ENCODE data around the gene PRSS21.

Gene PRSS21

GRCh38 chr16:2804728-2805127 lies 12.3 kb upstream of the PRSS21 start:
- H3K4me3 ChIP-seq (ENCODE audit: control insufficient read depth, low read depth, low read length), result no peak overlapping the region
- no peak for DNase-seq (ENCODE audit: low read depth)
- TF ChIP-seq, protein P1, sequence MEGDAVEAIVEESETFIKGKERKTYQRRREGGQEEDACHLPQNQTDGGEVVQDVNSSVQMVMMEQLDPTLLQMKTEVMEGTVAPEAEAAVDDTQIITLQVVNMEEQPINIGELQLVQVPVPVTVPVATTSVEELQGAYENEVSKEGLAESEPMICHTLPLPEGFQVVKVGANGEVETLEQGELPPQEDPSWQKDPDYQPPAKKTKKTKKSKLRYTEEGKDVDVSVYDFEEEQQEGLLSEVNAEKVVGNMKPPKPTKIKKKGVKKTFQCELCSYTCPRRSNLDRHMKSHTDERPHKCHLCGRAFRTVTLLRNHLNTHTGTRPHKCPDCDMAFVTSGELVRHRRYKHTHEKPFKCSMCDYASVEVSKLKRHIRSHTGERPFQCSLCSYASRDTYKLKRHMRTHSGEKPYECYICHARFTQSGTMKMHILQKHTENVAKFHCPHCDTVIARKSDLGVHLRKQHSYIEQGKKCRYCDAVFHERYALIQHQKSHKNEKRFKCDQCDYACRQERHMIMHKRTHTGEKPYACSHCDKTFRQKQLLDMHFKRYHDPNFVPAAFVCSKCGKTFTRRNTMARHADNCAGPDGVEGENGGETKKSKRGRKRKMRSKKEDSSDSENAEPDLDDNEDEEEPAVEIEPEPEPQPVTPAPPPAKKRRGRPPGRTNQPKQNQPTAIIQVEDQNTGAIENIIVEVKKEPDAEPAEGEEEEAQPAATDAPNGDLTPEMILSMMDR (IDR thresholded peaks at IDR 0.05; ENCODE audit: control insufficient read depth, insufficient read depth, low read depth, low read length, missing control alignments), result no peak

DNA sequence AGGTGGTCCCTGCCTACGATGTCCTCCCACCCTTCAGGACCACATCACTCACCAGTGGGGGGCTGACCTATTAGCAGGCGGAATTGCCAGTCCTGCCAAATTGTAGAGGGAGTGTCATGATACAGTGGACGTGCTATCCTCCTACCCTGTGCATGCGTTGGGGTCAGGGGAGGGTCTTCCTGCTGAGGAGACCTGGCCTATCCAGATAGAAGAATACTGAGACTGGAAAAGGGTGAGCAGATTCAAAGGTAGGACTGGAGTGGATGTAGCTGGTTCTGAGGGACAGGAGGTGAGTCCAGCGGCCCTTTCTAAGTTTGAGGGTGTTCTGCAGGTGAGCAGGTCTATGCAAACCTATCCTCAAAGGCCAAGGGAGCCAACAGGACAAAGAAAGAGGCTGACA lies 10.8 kb upstream of the PRSS21 start:
- H3K4me3 ChIP-seq (ENCODE audit: control insufficient read depth, low read depth, low read length), result no peak overlapping the region
- no peak for DNase-seq (ENCODE audit: low read depth)
- TF ChIP-seq, protein P1 (IDR thresholded peaks at IDR 0.05; ENCODE audit: control insufficient read depth, insufficient read depth, low read depth, low read length, missing control alignments), result no peak

DNA sequence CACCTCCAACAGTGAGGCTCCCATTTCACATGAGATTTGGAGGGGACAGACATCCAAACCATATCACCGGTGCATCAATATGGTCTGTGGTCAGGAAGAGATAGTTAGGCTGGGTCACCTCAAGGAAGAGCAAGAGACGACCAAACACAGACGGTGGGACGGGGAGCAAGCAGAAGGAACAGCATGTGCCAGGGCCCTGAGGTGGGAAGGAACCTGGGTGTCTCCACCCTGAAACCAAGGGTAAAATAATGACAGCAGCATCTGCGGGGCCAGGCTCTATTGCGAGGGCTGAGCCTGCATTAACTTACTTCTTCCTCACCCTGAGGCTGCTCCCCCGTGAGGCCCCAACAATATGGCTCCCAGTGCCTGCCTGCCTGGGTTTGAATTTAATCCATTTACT lies 8.9 kb upstream of the PRSS21 start:
- no peak overlapping the region for H3K4me3 ChIP-seq (ENCODE audit: control insufficient read depth, low read depth, low read length)
- TF ChIP-seq, protein P1 (IDR thresholded peaks at IDR 0.05; ENCODE audit: control insufficient read depth, insufficient read depth, low read depth, low read length, missing control alignments), result no peak
- no peak for DNase-seq (ENCODE audit: low read depth)

- DNase-seq (ENCODE audit: low read depth), result no peak
- no peak overlapping the region for H3K4me3 ChIP-seq (ENCODE audit: control insufficient read depth, low read depth, low read length)
- TF ChIP-seq, protein P1 (IDR thresholded peaks at IDR 0.05; ENCODE audit: control insufficient read depth, insufficient read depth, low read depth, low read length, missing control alignments), result no peak
These were observed 7.8 kb upstream of the PRSS21 start for GRCh38 chr16:2809149-2809760.

GRCh38 chr16:2810651-2811050 lies 6.4 kb upstream of the PRSS21 start:
- DNase-seq (ENCODE audit: low read depth), result no peak
- H3K4me3 ChIP-seq (ENCODE audit: control insufficient read depth, low read depth, low read length), result no peak overlapping the region
- TF ChIP-seq, protein P1 (IDR thresholded peaks at IDR 0.05; ENCODE audit: control insufficient read depth, insufficient read depth, low read depth, low read length, missing control alignments), result no peak

DNA sequence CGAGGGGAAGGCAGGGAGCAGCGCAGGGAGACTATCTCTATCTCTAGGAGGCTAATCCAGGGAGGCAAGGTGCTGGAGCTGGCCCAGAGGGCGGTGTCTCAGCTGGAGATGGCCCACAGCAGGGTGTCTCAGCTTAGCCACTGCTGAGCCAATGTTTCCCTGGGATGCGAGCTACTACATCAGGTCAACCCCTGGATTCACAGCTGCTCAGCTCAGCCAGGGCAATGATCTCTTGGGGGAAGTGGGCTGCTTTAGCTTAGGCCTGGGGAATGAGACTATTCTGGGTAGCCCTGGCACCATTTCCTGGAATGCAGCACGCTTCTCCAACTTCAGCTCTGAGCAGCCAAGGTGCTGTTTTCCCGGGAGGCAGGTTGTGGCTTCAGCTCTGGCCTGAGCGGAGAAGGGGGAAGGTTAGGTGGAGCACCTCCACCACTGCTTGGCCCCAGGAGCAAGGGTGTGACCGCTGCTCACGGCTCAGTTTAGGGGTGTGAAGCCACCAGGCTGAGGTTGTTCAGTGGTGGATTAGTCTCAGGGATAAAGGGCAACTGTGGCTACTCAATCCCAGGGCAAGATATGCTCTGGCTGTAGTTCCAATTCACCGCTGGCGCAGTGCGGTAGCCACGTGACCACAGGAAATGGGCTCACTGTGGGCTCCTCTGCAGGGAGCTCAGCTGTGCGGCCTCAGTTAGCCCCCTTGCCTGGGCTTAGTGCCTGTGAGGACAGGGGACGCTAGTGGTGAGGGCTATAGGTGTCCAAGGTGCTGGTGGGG lies 5.2 kb upstream of the PRSS21 start:
- no peak for DNase-seq (ENCODE audit: low read depth)
- TF ChIP-seq, protein P1 (IDR thresholded peaks at IDR 0.05; ENCODE audit: control insufficient read depth, insufficient read depth, low read depth, low read length, missing control alignments), result no peak

More for the DNA sequence above, 5.2 kb upstream of the PRSS21 start:
- no peak overlapping the region for H3K4me3 ChIP-seq (ENCODE audit: control insufficient read depth, low read depth, low read length)
